DND-41 (cell line): ENCODE results near the gene KIF25.

Source experiments
- CTCF ChIP-seq: IDR thresholded peaks from 2 replicates; pipeline ENCODE4 v1.5.1; 2012; ENCODE audit warnings: borderline replicate concordance, low read length, moderate library complexity, mild to moderate bottlenecking; ENCODE audit not compliant: poor library complexity, severe bottlenecking; ENCODE audit errors: extremely low read depth
- EZH2 ChIP-seq: IDR thresholded peaks from 3 replicates; pipeline ENCODE4 v1.6.1; 2012; ENCODE audit warnings: borderline replicate concordance, low read depth, mild to moderate bottlenecking, moderate library complexity, low read length, inconsistent platforms; ENCODE audit not compliant: severe bottlenecking

GRCh38 chr6:168073937-168074730 lies 76.7 kb downstream of the KIF25 start:
- TF ChIP-seq EZH2 = no peak
- no peak for TF ChIP-seq CTCF
